Measurements from ENCODE around the gene LRP1B. TPM values are rescaled to one million over a fixed set of nuclear protein-coding genes. Genes with fewer than 3 reads are reported as not detected.

LRP1B gene
- total and polyA plus RNA-seq, 4 donors = 0.01 to 0.84 (median 0.17) TPM

GRCh38 chr2:142010477-142011270, 120.1 kb downstream of the LRP1B start:
- Histone ChIP-seq H3K36me3 (ENCODE audit: control insufficient read depth in 4 of 4, insufficient read depth in 3 of 4, low read depth in 1 of 4, low read length in 3 of 4) (no peaks in the 10 kb centered on the region), H3K9me3 (ENCODE audit: control insufficient read depth in 4 of 4, low read length in 3 of 4) (no peaks in the 10 kb centered on the region), H3K27me3 (ENCODE audit: control insufficient read depth in 4 of 4, insufficient read depth in 4 of 4, low read length in 3 of 4) (no peaks in the 10 kb centered on the region), H3K4me3 (ENCODE audit: low read depth in 1 of 3, low read length in 3 of 3) (no peak overlapping the region), H3K27ac (ENCODE audit: low read depth in 1 of 2, low read length in 2 of 2) (no peak overlapping the region), H3K4me1 (ENCODE audit: control insufficient read depth in 4 of 4, insufficient read depth in 4 of 4, low read length in 3 of 4) (no peaks in the 10 kb centered on the region), H3K9ac (ENCODE audit: low read depth in 1 of 2, low read length in 2 of 2) (no peak overlapping the region)
- TF ChIP-seq RXRA (IDR thresholded peaks at IDR 0.05) (no peak), HNF4G (IDR thresholded peaks at IDR 0.05) (no peak), FOXA2 (IDR thresholded peaks at IDR 0.05) (no peak), HNF4A (conservative IDR thresholded peaks at IDR 0.05) (no peak)
- WGBS = 78% methylated on average over 11 of the region's 11 CpGs
- DNase-seq (ENCODE audit: low spot score) = no peak

- Histone ChIP-seq H3K27ac (ENCODE audit: low read depth in 1 of 2, low read length in 2 of 2) (no peak overlapping the region), H3K4me1 (ENCODE audit: control insufficient read depth in 4 of 4, insufficient read depth in 4 of 4, low read length in 3 of 4) (no peaks in the 10 kb centered on the region), H3K9me3 (ENCODE audit: control insufficient read depth in 4 of 4, low read length in 3 of 4) (no peaks in the 10 kb centered on the region), H3K4me3 (ENCODE audit: low read depth in 1 of 3, low read length in 3 of 3) (no peak overlapping the region), H3K36me3 (ENCODE audit: control insufficient read depth in 4 of 4, insufficient read depth in 3 of 4, low read depth in 1 of 4, low read length in 3 of 4) (no peaks in the 10 kb centered on the region), H3K9ac (ENCODE audit: low read depth in 1 of 2, low read length in 2 of 2) (no peak overlapping the region), H3K27me3 (ENCODE audit: control insufficient read depth in 4 of 4, insufficient read depth in 4 of 4, low read length in 3 of 4) (no peaks in the 10 kb centered on the region)
- 74% methylated on average over 4 of the region's 4 CpGs for WGBS
- no peak for TF ChIP-seq GABPA (IDR thresholded peaks at IDR 0.05 in 1 of 2, conservative IDR thresholded peaks at IDR 0.05 in 1 of 2)
- no peak for DNase-seq (ENCODE audit: low spot score)
Observed at GRCh38 chr2:142008135-142008744, 122.6 kb downstream of the LRP1B start.

GRCh38 chr2:141994066-141994465, 136.8 kb downstream of the LRP1B start:
- H3K27me3 ChIP-seq (ENCODE audit: control insufficient read depth in 4 of 4, insufficient read depth in 4 of 4, low read length in 3 of 4) = no peaks in the 10 kb centered on the region
- no peaks in the 10 kb centered on the region for H3K36me3 ChIP-seq (ENCODE audit: control insufficient read depth in 4 of 4, insufficient read depth in 3 of 4, low read depth in 1 of 4, low read length in 3 of 4)
- DNase-seq (ENCODE audit: low spot score) = no peak
- H3K9me3 ChIP-seq (ENCODE audit: control insufficient read depth in 4 of 4, low read length in 3 of 4) = no peaks in the 10 kb centered on the region
- no peak overlapping the region for H3K4me3 ChIP-seq (ENCODE audit: low read depth in 1 of 3, low read length in 3 of 3)
- no peak for TF ChIP-seq TAF1 (conservative IDR thresholded peaks at IDR 0.05)
- no peak for TF ChIP-seq ZBTB33 (IDR thresholded peaks at IDR 0.05)
- WGBS = 87% methylated on average over 4 of the region's 4 CpGs
- H3K4me1 ChIP-seq (ENCODE audit: control insufficient read depth in 4 of 4, insufficient read depth in 4 of 4, low read length in 3 of 4) = no peaks in the 10 kb centered on the region
- H3K27ac ChIP-seq (ENCODE audit: low read depth in 1 of 2, low read length in 2 of 2) = no peak overlapping the region
- no peak overlapping the region for H3K9ac ChIP-seq (ENCODE audit: low read depth in 1 of 2, low read length in 2 of 2)

GRCh38 chr2:141992695-141993094, 138.1 kb downstream of the LRP1B start:
- H3K4me3 ChIP-seq (ENCODE audit: low read depth in 1 of 3, low read length in 3 of 3) = no peak overlapping the region
- no peaks in the 10 kb centered on the region for H3K9me3 ChIP-seq (ENCODE audit: control insufficient read depth in 4 of 4, low read length in 3 of 4)
- no peak overlapping the region for H3K9ac ChIP-seq (ENCODE audit: low read depth in 1 of 2, low read length in 2 of 2)
- no peak for DNase-seq (ENCODE audit: low spot score)
- H3K4me1 ChIP-seq (ENCODE audit: control insufficient read depth in 4 of 4, insufficient read depth in 4 of 4, low read length in 3 of 4) = no peaks in the 10 kb centered on the region
- H3K27ac ChIP-seq (ENCODE audit: low read depth in 1 of 2, low read length in 2 of 2) = no peak overlapping the region
- no peaks in the 10 kb centered on the region for H3K27me3 ChIP-seq (ENCODE audit: control insufficient read depth in 4 of 4, insufficient read depth in 4 of 4, low read length in 3 of 4)
- 82% methylated on average over 1 of the region's 1 CpG for WGBS
- no peaks in the 10 kb centered on the region for H3K36me3 ChIP-seq (ENCODE audit: control insufficient read depth in 4 of 4, insufficient read depth in 3 of 4, low read depth in 1 of 4, low read length in 3 of 4)
- TF ChIP-seq RXRA (IDR thresholded peaks at IDR 0.05) (no peak), REST (IDR thresholded peaks at IDR 0.05) (no peak), FOXA2 (IDR thresholded peaks at IDR 0.05) (no peak), HNF4A (conservative IDR thresholded peaks at IDR 0.05) (no peak), ATF3 (IDR thresholded peaks at IDR 0.05) (no peak), NR2F2 (IDR thresholded peaks at IDR 0.05) (no peak), FOXA1 (IDR thresholded peaks at IDR 0.05) (no peak), ZBTB33 (IDR thresholded peaks at IDR 0.05) (no peak), GABPA (IDR thresholded peaks at IDR 0.05 in 1 of 2, conservative IDR thresholded peaks at IDR 0.05 in 1 of 2) (no peak)
